Measurements from ENCODE around the gene BABAM1. TPM values are rescaled to one million over a fixed set of nuclear protein-coding genes. Genes with fewer than 3 reads are reported as not detected.

BABAM1 gene
- total and polyA plus RNA-seq, 9 of the 15 experiments (the other 6 are each of a cell fraction or from before 2014, with no cell fraction given) = 14.7 to 160 (median 113) TPM

DNA sequence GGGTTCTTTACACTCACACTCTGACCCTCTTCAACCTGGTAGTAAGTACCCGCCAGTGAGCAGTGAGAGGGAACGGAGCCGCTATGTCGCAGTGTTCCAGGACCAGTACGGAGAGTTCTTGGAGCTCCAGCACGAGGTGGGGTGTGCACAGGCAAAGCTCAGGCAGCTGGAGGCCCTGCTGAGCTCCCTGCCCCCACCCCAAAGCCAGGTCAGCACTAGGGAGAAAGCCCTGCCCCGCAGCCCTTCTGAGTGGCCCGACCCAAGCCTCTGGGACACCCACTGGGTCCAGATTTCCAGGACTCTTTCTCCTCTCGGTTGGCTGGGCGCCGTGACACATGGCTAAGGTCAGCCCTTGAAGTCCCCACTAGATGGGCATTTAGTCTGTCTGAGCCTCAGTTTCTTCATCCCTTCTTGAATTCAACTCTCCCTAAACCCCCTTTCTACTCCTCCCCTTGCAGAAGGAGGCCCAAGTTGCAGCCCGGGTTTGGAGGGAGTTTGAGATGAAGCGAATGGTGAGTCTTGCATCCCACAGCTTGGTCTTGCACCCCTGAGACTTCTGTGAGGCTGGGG, 39.4 kb upstream of the BABAM1 start (continued):
- TF ChIP-seq ZNF165 (CRISPR knock-in tag; IDR thresholded peaks at IDR 0.05; ENCODE audit: borderline replicate concordance) = no peak
- TF ChIP-seq ZEB2 (IDR thresholded peaks at IDR 0.05) = no peak
- TF ChIP-seq MBD1 (CRISPR knock-in tag; IDR thresholded peaks at IDR 0.05) = no peak
- peak; percentile 28 for TF ChIP-seq TBP (optimal IDR thresholded peaks at IDR 0.05; ENCODE audit: low read depth, low read length)
- no peak for TF ChIP-seq ETV1 (tag; conservative IDR thresholded peaks at IDR 0.05; ENCODE audit: low read depth)
- no peak for TF ChIP-seq RFX1 (IDR thresholded peaks at IDR 0.05)
- peak; percentile 27; the same call in 1 of the 2 replicates for TF ChIP-seq MGA (IDR thresholded peaks at IDR 0.05)
- TF ChIP-seq, protein P1, sequence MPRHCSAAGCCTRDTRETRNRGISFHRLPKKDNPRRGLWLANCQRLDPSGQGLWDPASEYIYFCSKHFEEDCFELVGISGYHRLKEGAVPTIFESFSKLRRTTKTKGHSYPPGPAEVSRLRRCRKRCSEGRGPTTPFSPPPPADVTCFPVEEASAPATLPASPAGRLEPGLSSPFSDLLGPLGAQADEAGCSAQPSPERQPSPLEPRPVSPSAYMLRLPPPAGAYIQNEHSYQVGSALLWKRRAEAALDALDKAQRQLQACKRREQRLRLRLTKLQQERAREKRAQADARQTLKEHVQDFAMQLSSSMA (CRISPR knock-in tag; IDR thresholded peaks at IDR 0.05) = no peak
- no peak for TF ChIP-seq C11orf30 (IDR thresholded peaks at IDR 0.05; ENCODE audit: low read depth)
- TF ChIP-seq SMAD4 (CRISPR knock-in tag; conservative IDR thresholded peaks at IDR 0.05) = 0 out of 2 replicates have a peak, but pooled peaks have one; percentile 8
- peak; percentile 44; the same call in 1 of the 2 replicates for TF ChIP-seq POLR2G (IDR thresholded peaks at IDR 0.05; ENCODE audit: low read depth, low read length)
- TF ChIP-seq NEUROD1 (IDR thresholded peaks at IDR 0.05; ENCODE audit: borderline replicate concordance, low read depth, low read length, partially characterized antibody) = no peak

All from K562 (cell line).